Tracheal epithelial cell (primary cell): ENCODE results near the gene XBP1. TPM values are rescaled to one million over a fixed set of nuclear protein-coding genes. Genes with fewer than 3 reads are reported as not detected.

Experiments used
- total RNA-seq: library from RNA; depleted of rRNA; stranded (reverse); fragments of >200 nt; gene quantifications from 2 replicates; pipeline ENCODE4 v1.2.1, GENCODE V29; 2014

Gene XBP1
- total RNA-seq, result 223 and 257 TPM in 2 replicates

GRCh38 chr22:28800308-28801041 is at the start of gene XBP1:
TSS of gene XBP1 (minus strand) at chr22:28800569.

GRCh38 chr22:28772633-28773460 is 27.5 kb downstream of the XBP1 start, which contains the start of gene CCDC117:
TSS of gene CCDC117 (plus strand) at chr22:28772695. CDS start at chr22:28772850, 155 bp downstream.

Other genes starting within 250 kb of the XBP1 start
- gene TTC28, start 120.7 kb downstream of the XBP1 start, total RNA-seq, result 2.2 and 3.2 TPM in 2 replicates
- 14.9 and 19.3 TPM in 2 replicates for gene CHEK2, start 58.7 kb downstream of the XBP1 start, total RNA-seq
- 13.0 and 21.7 TPM in 2 replicates for gene HSCB, start 58.5 kb downstream of the XBP1 start, total RNA-seq
- 11.8 and 16.6 TPM in 2 replicates for gene CCDC117, start 27.9 kb downstream of the XBP1 start, total RNA-seq
- gene ZNRF3, start 83.0 kb upstream of the XBP1 start, total RNA-seq, result 5.1 and 7.2 TPM in 2 replicates